HepG2 (cell line): ENCODE results near the gene NTM. TPM values are rescaled to one million over a fixed set of nuclear protein-coding genes. Genes with fewer than 3 reads are reported as not detected.

Experiments
- ATAC-seq: fragments of 200-7000 bp; cut with Tn5 transposase; 3 replicates; pipeline ENCODE4 v1.9.1; 2020; ENCODE audit warnings: mild to moderate bottlenecking, moderate library complexity
- BruUV-seq: library from RNA; stranded (reverse); fragments of 400-500 nt; replicated peaks from 2 replicates; lab custom pipeline; 2021; lab: Mats Ljungman, UMichigan
- CTCF ChIA-PET: fragments of 300-600 bp; formaldehyde crosslinking; extraction: SDS; loops from one replicate; lab custom pipeline; 2021; ENCODE audit warnings: low total read pairs, inconsistent platforms, low intra/inter-chr PET ratio; lab: Yijun Ruan, JAX
- POLR2A ChIA-PET: fragments of 350-600 bp; sonication (Branson Sonifier 250); formaldehyde crosslinking; loops from one replicate; lab custom pipeline; 2020; ENCODE audit warnings: antibody characterized with exemption, inconsistent platforms; lab: Yijun Ruan, JAX
- DNase-seq: peaks from one replicate; pipeline ENCODE4 v3.0.0-alpha.2; 2015; ENCODE audit warnings: low spot score
- FAIRE-seq: peaks from 3 replicates; lab custom pipeline; 2011; peaks lifted over from hg19 to GRCh38; lab: Jason Lieb, UNC
- H2AFZ ChIP-seq: one replicate; pipeline ENCODE4 v1.6.1; 2011; ENCODE audit warnings: low read length, inconsistent platforms
- H3K27ac ChIP-seq: fragments of 300-600 bp; 3 replicates; pipeline ENCODE4 v1.8.0; 2011; ENCODE audit warnings: mixed run types, mild to moderate bottlenecking, mixed read lengths, low read length, inconsistent platforms; ENCODE audit not compliant: insufficient read depth; ENCODE audit errors: extremely low read length
- H3K27me3 ChIP-seq, 2 experiments: fragments of 200-600 bp in 1 of 2; 2 replicates in 1 of 2; 3 replicates in 1 of 2; pipeline versions ENCODE4 v1.6.0 to v1.8.0; 2011; ENCODE audit warnings: low read length in 2 of 2, mild to moderate bottlenecking in 2 of 2, moderate library complexity in 2 of 2, inconsistent platforms in 1 of 2; ENCODE audit not compliant: insufficient read depth in 2 of 2, control insufficient read depth in 1 of 2
- H3K36me3 ChIP-seq, 2 experiments: fragments of 200-600 bp in 1 of 2; replicated peaks in 1 of 2; 2 replicates in 1 of 2; 3 replicates in 1 of 2; pipeline versions ENCODE4 v1.5.1 to v1.8.0; 2011; ENCODE audit warnings: low read length in 2 of 2, inconsistent platforms in 1 of 2; ENCODE audit not compliant: insufficient read depth in 2 of 2, control insufficient read depth in 1 of 2
- H3K4me1 ChIP-seq: 2 replicates; pipeline ENCODE4 v1.5.1; 2012; ENCODE audit warnings: low read length, inconsistent platforms; ENCODE audit not compliant: insufficient read depth
- H3K4me2 ChIP-seq: 2 replicates; pipeline ENCODE4 v1.6.0; 2011; ENCODE audit warnings: low read depth, low read length, inconsistent platforms
- H3K4me3 ChIP-seq, 3 experiments: fragments of 200-600 bp in 1 of 3; sonication (generic), shearing (Covaris generic) in 1 of 3; replicated peaks in 1 of 3; 2 replicates each; pipeline ENCODE4 v1.5.1; 2011 to 2016; ENCODE audit warnings: low read length in 3 of 3, inconsistent platforms in 2 of 3, low read depth in 2 of 3, mild to moderate bottlenecking in 2 of 3, control low read depth in 1 of 3, mixed read lengths in 1 of 3; ENCODE audit not compliant: insufficient read depth in 1 of 3
- H3K79me2 ChIP-seq: one replicate; pipeline ENCODE4 v1.6.1; 2011; ENCODE audit warnings: low read length, inconsistent platforms; ENCODE audit not compliant: insufficient read depth
- H3K9ac ChIP-seq: 2 replicates; pipeline ENCODE4 v1.6.0; 2011; ENCODE audit warnings: mild to moderate bottlenecking, low read depth, low read length, inconsistent platforms; ENCODE audit not compliant: insufficient read depth
- H3K9me3 ChIP-seq: 2 replicates; pipeline ENCODE4 v1.5.1; 2012; ENCODE audit warnings: mild to moderate bottlenecking, low read length
- H4K20me1 ChIP-seq: 2 replicates; pipeline ENCODE4 v1.6.0; 2011; ENCODE audit warnings: inconsistent platforms, mild to moderate bottlenecking, low read length, moderate library complexity; ENCODE audit not compliant: insufficient read depth
- GABPB1 ChIP-seq: IDR thresholded peaks from 2 replicates; pipeline ENCODE4 v1.6.1; 2016; ENCODE audit warnings: mild to moderate bottlenecking, missing genetic modification reagents, moderate library complexity, missing compliant biosample characterization
- GLMP ChIP-seq: sonication (generic); formaldehyde crosslinking; IDR thresholded peaks from 2 replicates; pipeline ENCODE4 v1.9.0; 2021; ENCODE audit warnings: missing genetic modification reagents, mild to moderate bottlenecking, borderline replicate concordance
- MAX ChIP-seq: IDR thresholded peaks from 2 replicates; pipeline ENCODE4 v1.6.1; 2012; ENCODE audit warnings: inconsistent platforms
- MAZ ChIP-seq, 2 experiments: sonication (generic) in 1 of 2; formaldehyde crosslinking in 1 of 2; IDR thresholded peaks; 2 replicates each; pipeline versions ENCODE4 v1.5.0 to v1.6.1; 2012 to 2020; ENCODE audit warnings: low read depth in 2 of 2, mild to moderate bottlenecking in 2 of 2, borderline replicate concordance in 1 of 2, improper control_type of control experiment in 1 of 2, low read length in 1 of 2, missing genetic modification reagents in 1 of 2, moderate library complexity in 1 of 2
- NFIC ChIP-seq: IDR thresholded peaks from 2 replicates; pipeline ENCODE4 v1.6.1; 2012; ENCODE audit warnings: mild to moderate bottlenecking, low read length, inconsistent platforms
- RAD21 ChIP-seq: fragments of 450-650 bp; formaldehyde crosslinking; IDR thresholded peaks from 2 replicates; pipeline ENCODE4 v1.5.0; 2020; ENCODE audit warnings: mild to moderate bottlenecking
- THAP11 ChIP-seq: IDR thresholded peaks from 2 replicates; pipeline ENCODE4 v1.6.1; 2016; ENCODE audit warnings: missing biosample characterization, missing genetic modification reagents
- YY1 ChIP-seq: IDR thresholded peaks from 2 replicates; pipeline ENCODE4 v1.6.1; 2011; ENCODE audit warnings: low read length, low read depth, moderate library complexity, mild to moderate bottlenecking; ENCODE audit not compliant: insufficient read depth, insufficient replicate concordance
- ZC3H4 ChIP-seq: sonication (generic); formaldehyde crosslinking; IDR thresholded peaks from 2 replicates; pipeline ENCODE4 v1.4.0; 2020; ENCODE audit warnings: missing genetic modification reagents, borderline replicate concordance
- ZMYM4 ChIP-seq: sonication (generic); formaldehyde crosslinking; IDR thresholded peaks from 2 replicates; pipeline ENCODE4 v1.8.1; 2023; ENCODE audit warnings: mild to moderate bottlenecking, missing genetic modification reagents
- ZNF367 ChIP-seq: sonication (generic); formaldehyde crosslinking; IDR thresholded peaks from 2 replicates; pipeline ENCODE4 v1.4.0; 2020; ENCODE audit warnings: missing genetic modification reagents, borderline replicate concordance
- ZNF687 ChIP-seq: sonication (generic); formaldehyde crosslinking; IDR thresholded peaks from 2 replicates; pipeline ENCODE4 v1.5.1; 2020; ENCODE audit warnings: mild to moderate bottlenecking, missing genetic modification reagents, moderate library complexity
- ZNF691 ChIP-seq: sonication (generic); formaldehyde crosslinking; IDR thresholded peaks from 2 replicates; pipeline ENCODE4 v1.4.0; 2020; ENCODE audit warnings: missing genetic modification reagents, low read depth, mild to moderate bottlenecking, borderline replicate concordance
- ZNF713 ChIP-seq: sonication (generic); formaldehyde crosslinking; IDR thresholded peaks from 2 replicates; pipeline ENCODE4 v1.4.0; 2020; ENCODE audit warnings: mild to moderate bottlenecking, missing genetic modification reagents
- WGBS: methylation state at CpG from one replicate; pipeline ENCODE4 v1.1.6; 2017; ENCODE audit warnings: low lambda C conversion rate; 5-methylcytosine and 5-hydroxymethylcytosine counted together
- in situ Hi-C: cut with HindIII; loops from 2 replicates; pipeline ENCODE4 v1.10.0; 2017; ENCODE audit warnings: low pct_unique_long_range_greater_than_20kb; ENCODE audit not compliant: extremely low pct_ligation_motif_present
- intact Hi-C: fragments of 100-400 bp; cut with micrococcal nuclease; formaldehyde crosslinking; loops from one replicate; pipeline ENCODE4 v1.10.0; 2022; ENCODE audit not compliant: unreplicated experiment
- polyA plus RNA-seq, 8 experiments: library from polyadenylated mRNA; depleted of rRNA in 3 of 8; stranded (reverse) in 7 of 8; unstranded in 1 of 8; fragments of >200 nt; fragmentation: Illumina TruSeq in 4 of 8; extraction: Trizol in 4 of 8; gene quantifications; 2 replicates each; pipeline versions ENCODE4 v1.2.1 to v1.2.3, GENCODE V29; 2011 to 2016; ENCODE audit warnings: low read depth in 4 of 8, missing spikeins in 1 of 8, mixed read lengths in 1 of 8; ENCODE audit not compliant: insufficient read depth in 1 of 8
- total RNA-seq, 5 experiments: library from RNA; depleted of rRNA; stranded (reverse); fragments of >200 nt; fragmentation: Illumina TruSeq; extraction: Trizol; gene quantifications; 2 replicates each; pipeline ENCODE4 v1.2.3, GENCODE V29; 2016; ENCODE audit warnings: low read depth in 1 of 5

Gene NTM
- total and polyA plus RNA-seq, 2 of the 13 experiments (the other 11 are each of a cell fraction or from before 2014, with no cell fraction given) = not detected

GRCh38 chr11:131693756-131694155 is 323.3 kb downstream of the NTM start (continued):
- TF ChIP-seq ZMYM4 (no peak), RAD21 (no peak), ZC3H4 (CRISPR knock-in tag) (no peak), ZNF691 (no peak)

- ChIA-PET POLR2A (no interaction called here), CTCF (interaction anchor here (1.1 kb wide), 1 partner anchor 333 kb away, joined by 6 read pairs; no protein-coding TSS in a partner anchor)
- H3K4me1 ChIP-seq = no peaks in the 10 kb centered on the region
- H3K4me3 ChIP-seq = no peak overlapping the region
- peak; percentile 94 for ATAC-seq
- no peak overlapping the region for H2AFZ ChIP-seq
- no peak overlapping the region for H3K27ac ChIP-seq
- in situ Hi-C loops = loop anchor here (25.0 kb wide), 1 partner anchor 1368 kb away; no protein-coding TSS in a partner anchor
- H3K27me3 ChIP-seq = peaks cover 0 to 25% of the 10 kb centered on the region in 2 experiments; a peak in 1 of 5 replicates
- FAIRE-seq = peak; percentile 12
- no peak overlapping the region for H3K9ac ChIP-seq
- DNase-seq = peak; percentile 52
- no peaks in the 10 kb centered on the region for H3K9me3 ChIP-seq
- BruUV-seq = no TSS peak
- WGBS = 48% methylated on average over 16 of the region's 34 CpGs
- H4K20me1 ChIP-seq = no peaks in the 10 kb centered on the region
- intact Hi-C loops = loop anchor here (5.0 kb wide), 1 partner anchor 333 kb away; no protein-coding TSS in a partner anchor
- no peaks in the 10 kb centered on the region for H3K79me2 ChIP-seq
- no peaks in the 10 kb centered on the region for H3K36me3 ChIP-seq
- H3K4me2 ChIP-seq = no peak overlapping the region
- TF ChIP-seq GABPB1 (CRISPR knock-in tag) (peak; percentile 51), YY1 (peak; percentile 43), ZNF367 (CRISPR knock-in tag) (no peak), MAZ (IDR thresholded peaks at IDR 0.05; ENCODE audit: borderline replicate concordance, low read depth, low read length) (0 out of 2 replicates have a peak, but pooled peaks have one; percentile 32), MAZ (CRISPR knock-in tag; IDR thresholded peaks at IDR 0.05; ENCODE audit: low read depth) (0 out of 2 replicates have a peak, but pooled peaks have one; percentile 47), NFIC (no peak), GLMP (CRISPR knock-in tag) (no peak), ZNF687 (CRISPR knock-in tag) (0 out of 2 replicates have a peak, but pooled peaks have one; percentile 14), MAX (0 out of 2 replicates have a peak, but pooled peaks have one; percentile 20), THAP11 (CRISPR knock-in tag) (0 out of 2 replicates have a peak, but pooled peaks have one; percentile 14), ZNF713 (CRISPR knock-in tag) (no peak)
These were observed 324.4 kb downstream of the NTM start for GRCh38 chr11:131694526-131695424.
